Posterior vena cava (tissue), 2 donors: Measurements from ENCODE around the gene GSK3B. TPM values are rescaled to one million over a fixed set of nuclear protein-coding genes. Genes with fewer than 3 reads are reported as not detected.

ENCODE experiments used
- DNase-seq: peaks from one replicate; pipeline ENCODE4 v3.0.0-alpha.2; 2020; ENCODE audit warnings: low spot score
- intact Hi-C, 2 donors: fragments of 100-400 bp; cut with DNase I; formaldehyde crosslinking; loops; one replicate each; pipeline versions ENCODE4 v1.14.1 to v1.14.2; 2022 to 2023
- total RNA-seq, 2 donors: library from RNA; stranded (reverse); fragmentation: NEBNext Ultra II Directional; extraction: Animal tissue kit (Norgen Biotek cat#: 25700); gene quantifications; one replicate each; pipeline ENCODE4 v1.2.1, GENCODE V29; 2021
- donor health status: DM: yes; HTN: yes; CAD: no.
- donor health status: DM: yes; HTN: yes; CAD: no.

The GSK3B gene
- total RNA-seq, 2 donors from 2014 or later: 31.3 to 33.0 TPM

DNA sequence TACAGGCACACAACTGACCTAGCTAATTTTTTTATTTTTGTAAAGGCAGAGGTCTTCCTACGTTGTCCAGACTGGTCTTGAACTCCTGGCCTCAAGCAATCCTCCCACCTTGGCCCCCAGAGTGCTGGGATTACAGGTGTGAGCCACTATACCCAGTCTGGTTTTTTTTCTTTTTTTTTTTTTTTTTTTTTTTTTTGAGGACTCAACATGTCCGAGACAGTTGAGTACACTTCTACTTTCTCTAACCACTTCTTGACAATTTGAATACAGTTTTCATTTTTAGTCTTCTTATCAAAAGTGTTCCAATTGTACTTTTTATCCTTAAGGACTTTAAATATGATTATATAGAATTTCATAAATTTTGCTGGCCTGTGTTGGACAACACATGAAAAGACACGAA, 7.4 kb upstream of the GSK3B start:
- intact Hi-C loops: no loop called here
- DNase-seq: no peak

DNA sequence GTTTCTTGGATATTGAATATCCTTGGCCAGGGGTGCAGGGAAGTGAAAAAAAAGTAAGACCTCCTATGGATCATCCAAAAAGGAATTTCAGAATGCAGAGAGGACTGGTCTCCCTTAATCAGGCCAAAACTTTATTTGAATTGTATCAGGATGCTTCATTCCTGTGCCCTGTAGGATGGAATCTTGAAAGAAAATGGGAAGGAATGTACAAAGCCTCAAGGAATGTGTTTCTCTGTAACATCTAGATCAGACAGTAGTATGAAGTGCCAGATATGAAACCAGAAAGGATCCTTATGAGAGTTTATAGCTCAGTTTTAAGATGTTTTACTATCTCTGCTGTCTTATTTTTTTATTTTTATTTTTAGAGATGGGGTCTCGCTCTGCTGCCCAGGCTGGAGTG, 6.5 kb upstream of the GSK3B start:
- DNase-seq: no peak
- intact Hi-C loops: no loop called here

- intact Hi-C loops: loop anchor here in 1 of 2 donors (10.0 kb wide), 1 partner anchor 204 kb away; no protein-coding TSS in a partner anchor
- no peak for DNase-seq
Measured at GRCh38 chr3:120098710-120099109, 4.5 kb upstream of the GSK3B start.

DNA sequence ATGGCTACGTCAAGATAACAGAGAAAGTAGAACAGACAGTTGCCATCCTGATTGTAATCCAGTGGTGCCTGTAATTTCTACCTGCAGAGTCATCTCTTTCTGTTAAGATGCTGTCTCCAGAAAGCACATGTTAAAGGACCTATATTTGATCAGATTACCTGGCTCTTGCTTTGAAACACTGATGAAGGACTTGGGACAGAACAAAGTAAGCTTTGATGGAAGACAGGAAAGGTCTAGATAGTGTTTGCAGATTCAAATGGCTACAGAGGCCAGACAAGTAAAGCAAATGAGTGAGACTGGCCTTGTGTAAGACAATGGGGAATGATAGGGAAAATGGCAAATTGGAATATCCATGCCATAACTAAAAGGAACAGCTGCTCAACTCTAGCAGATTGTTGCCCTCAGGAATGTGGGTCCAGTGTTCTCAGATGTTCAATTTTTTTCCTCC, 1.8 kb upstream of the GSK3B start:
- intact Hi-C loops: loop anchor here in 1 of 2 donors (10.0 kb wide), 1 partner anchor 201 kb away; no protein-coding TSS in a partner anchor

GRCh38 chr3:120095226-120095978, 1.2 kb upstream of the GSK3B start:
- peak; percentile 97 for DNase-seq
- intact Hi-C loops: loop anchor here in 1 of 2 donors (10.0 kb wide), 1 partner anchor 201 kb away; no protein-coding TSS in a partner anchor

More for the DNA sequence above, 1.8 kb upstream of the GSK3B start:
- no peak for DNase-seq

- intact Hi-C loops: loop anchor here in 1 of 2 donors (10.0 kb wide), 1 partner anchor 200 kb away; no protein-coding TSS in a partner anchor
Measured at GRCh38 chr3:120094776-120095225, 554 bp upstream of the GSK3B start.

GRCh38 chr3:120093119-120093910, 932 bp downstream of the GSK3B start:
- no peak for DNase-seq
- intact Hi-C loops: loop anchor here in 1 of 2 donors (10.0 kb wide), 1 partner anchor 199 kb away; no protein-coding TSS in a partner anchor

More at GRCh38 chr3:120094776-120095225, 554 bp upstream of the GSK3B start:
- peak; percentile 100 for DNase-seq

DNA sequence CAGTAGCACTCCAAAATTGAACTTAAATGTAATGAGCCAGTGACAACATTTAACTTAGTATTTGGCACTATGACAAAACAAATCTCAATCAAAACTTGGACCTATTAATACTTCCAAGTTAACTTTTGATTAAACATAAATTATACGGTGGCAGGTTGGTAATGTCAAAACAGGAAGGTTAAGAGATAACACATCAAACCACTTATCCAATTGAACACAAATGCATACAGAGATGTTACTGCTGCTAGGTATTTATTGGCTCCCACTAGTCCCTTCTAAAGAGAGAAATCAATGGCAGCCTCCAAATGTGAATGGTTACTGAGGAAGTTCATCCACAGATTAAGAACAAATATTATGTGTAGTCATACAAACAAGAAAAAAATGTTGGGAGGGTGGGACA, 1.8 kb downstream of the GSK3B start:
- no peak for DNase-seq
- intact Hi-C loops: loop anchor here in 1 of 2 donors (10.0 kb wide), 1 partner anchor 198 kb away; no protein-coding TSS in a partner anchor

- intact Hi-C loops: loop anchor here in 1 of 2 donors (10.0 kb wide), 1 partner anchor 196 kb away; no protein-coding TSS in a partner anchor
- DNase-seq: no peak
Measured at GRCh38 chr3:120090422-120090821, 3.8 kb downstream of the GSK3B start.

- no peak for DNase-seq
- intact Hi-C loops: no loop called here
Measured at GRCh38 chr3:120089089-120089488, 5.2 kb downstream of the GSK3B start.

- intact Hi-C loops: no loop called here
Measured at GRCh38 chr3:120088622-120089021, 5.6 kb downstream of the GSK3B start.

GRCh38 chr3:120081719-120082118, 12.5 kb downstream of the GSK3B start:
- no peak for DNase-seq
- intact Hi-C loops: no loop called here

More at GRCh38 chr3:120088622-120089021, 5.6 kb downstream of the GSK3B start:
- no peak for DNase-seq

DNA sequence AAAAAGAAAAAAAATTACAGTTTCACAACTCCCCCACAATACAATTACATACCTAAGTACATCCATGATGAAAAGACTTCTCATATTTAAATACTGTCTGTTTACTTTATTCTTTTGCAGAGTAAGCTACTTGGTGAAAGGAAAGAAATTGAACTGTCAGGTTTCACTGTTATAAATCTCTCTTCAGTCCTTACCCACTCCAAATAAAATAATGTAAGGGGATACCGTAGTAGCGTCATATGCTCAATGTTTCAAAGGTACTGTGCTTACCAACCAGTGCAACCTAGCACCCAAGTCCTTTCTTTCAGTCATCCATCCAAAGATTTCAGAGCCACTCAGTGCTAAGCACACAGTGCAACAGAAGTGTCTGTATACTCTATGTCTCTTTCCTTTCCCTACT, 13.4 kb downstream of the GSK3B start:
- intact Hi-C loops: no loop called here
- DNase-seq: no peak

GRCh38 chr3:120077731-120078130, 16.5 kb downstream of the GSK3B start:
- intact Hi-C loops: no loop called here
- no peak for DNase-seq

DNA sequence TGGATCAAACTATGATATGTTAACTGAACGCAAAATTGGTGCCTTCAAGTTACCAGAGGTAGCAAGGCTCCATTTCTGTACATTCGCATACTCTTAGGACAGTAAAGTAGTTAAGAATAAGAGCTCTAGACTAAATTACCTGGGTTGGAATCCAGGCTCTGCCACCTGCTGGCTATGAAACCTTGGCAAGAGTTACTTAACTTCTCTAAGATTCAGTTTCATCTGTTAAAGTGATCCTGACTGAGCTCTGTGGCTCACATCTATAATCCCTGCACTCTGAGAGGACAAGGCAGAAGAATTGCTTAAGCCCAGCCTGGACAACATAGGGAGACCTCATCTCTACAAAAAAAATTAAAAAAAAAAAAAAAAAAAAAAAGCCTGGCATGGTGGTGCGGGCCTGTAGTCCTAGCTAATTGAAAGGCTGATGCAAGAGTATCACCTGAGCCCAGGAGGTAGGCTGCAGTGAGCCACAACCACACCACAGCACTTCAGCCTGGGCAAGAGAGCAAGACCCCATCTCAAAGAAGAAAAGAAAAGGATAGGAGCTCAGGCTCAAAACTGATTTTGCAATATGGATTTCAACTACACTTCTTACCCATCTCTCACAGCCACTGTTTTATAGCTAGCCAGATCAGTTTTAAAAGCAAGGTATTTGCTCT, 21.3 kb downstream of the GSK3B start:
- intact Hi-C loops: no loop called here
- no peak for DNase-seq

- intact Hi-C loops: no loop called here
- no peak for DNase-seq
Measured at GRCh38 chr3:120071259-120071658, 23.0 kb downstream of the GSK3B start.

DNA sequence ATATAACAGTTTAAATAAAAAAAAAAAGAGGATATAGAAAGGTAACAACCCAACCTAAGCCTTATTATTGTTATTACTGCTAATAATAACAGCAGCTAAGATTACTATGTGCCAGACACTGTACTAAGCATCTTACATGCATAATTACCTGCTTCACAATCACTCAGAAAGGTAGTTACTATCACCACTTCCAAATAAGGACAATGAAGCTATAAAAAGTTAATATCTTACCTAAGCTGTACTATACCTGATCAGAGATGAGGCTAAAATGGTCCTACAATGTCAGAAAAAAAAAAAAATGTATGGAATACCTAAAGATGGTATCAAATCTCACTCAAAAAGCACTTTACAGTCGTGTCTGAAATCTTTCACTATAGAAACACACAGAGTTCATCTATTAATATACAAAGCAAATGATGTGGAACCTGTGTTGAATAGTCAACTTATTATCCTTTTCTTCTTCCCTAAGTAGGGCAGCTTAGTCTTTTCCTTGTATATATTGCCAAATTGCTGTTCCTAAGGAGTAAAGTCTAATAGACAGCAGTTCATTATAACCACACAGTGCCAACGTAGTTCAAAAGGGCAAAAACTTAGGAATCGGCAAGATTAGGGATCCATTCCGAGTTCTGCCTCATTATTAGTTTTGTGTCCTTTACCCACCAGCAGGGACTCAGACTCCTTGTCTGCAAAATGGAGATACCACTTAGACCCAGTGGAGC, 23.8 kb downstream of the GSK3B start:
- DNase-seq: no peak
- intact Hi-C loops: no loop called here

- intact Hi-C loops: no loop called here
- DNase-seq: no peak
Measured at GRCh38 chr3:120067083-120067482, 27.2 kb downstream of the GSK3B start.

DNA sequence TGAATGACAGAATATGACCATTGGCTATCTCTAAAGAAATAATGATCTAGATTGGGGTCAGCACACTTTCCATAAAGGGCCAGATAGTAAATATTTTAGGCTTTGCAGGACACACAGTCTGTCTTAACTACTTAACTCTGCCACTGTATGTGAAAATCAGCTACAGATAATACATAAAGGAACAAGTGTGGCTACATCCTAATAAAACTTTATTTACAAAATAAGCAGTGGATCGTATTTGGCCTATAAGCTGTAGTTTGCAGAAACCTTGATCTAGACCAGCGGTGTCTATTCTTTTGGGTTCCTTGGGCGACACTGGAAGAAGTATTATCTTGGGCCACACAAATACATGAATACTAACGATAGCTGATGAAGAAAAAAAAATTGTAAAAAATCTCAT, 27.6 kb downstream of the GSK3B start:
- intact Hi-C loops: no loop called here
- no peak for DNase-seq
